Neuronal stem cell (in vitro differentiated cells): ENCODE measurements around the gene WNT11.

Source experiments
- DNase-seq: peaks from one replicate; pipeline ENCODE4 v3.0.0-alpha.2; 2013; ENCODE audit warnings: low spot score
- H2AFZ ChIP-seq: one replicate; pipeline ENCODE4 v1.6.1; 2013; ENCODE audit warnings: mild to moderate bottlenecking, low read length, inconsistent platforms
- H2AK5ac ChIP-seq: 2 replicates; pipeline ENCODE4 v1.6.1; 2013; ENCODE audit warnings: low read depth, mild to moderate bottlenecking, inconsistent platforms, low read length, moderate library complexity, mixed read lengths
- H2BK120ac ChIP-seq: 2 replicates; pipeline ENCODE4 v1.6.1; 2013; ENCODE audit warnings: low read depth, mild to moderate bottlenecking, inconsistent platforms, low read length, moderate library complexity, mixed read lengths
- H2BK12ac ChIP-seq: one replicate; pipeline ENCODE4 v1.6.1; 2013; ENCODE audit warnings: low read length, inconsistent platforms
- H2BK15ac ChIP-seq: 2 replicates; pipeline ENCODE4 v1.6.1; 2013; ENCODE audit warnings: mild to moderate bottlenecking, low read length, inconsistent platforms, mixed read lengths
- H2BK5ac ChIP-seq: one replicate; pipeline ENCODE4 v1.6.1; 2013; ENCODE audit warnings: inconsistent platforms, mild to moderate bottlenecking, low read length, moderate library complexity
- H3K14ac ChIP-seq: one replicate; pipeline ENCODE4 v1.6.1; 2013; ENCODE audit warnings: low read length, inconsistent platforms
- H3K18ac ChIP-seq: 2 replicates; pipeline ENCODE4 v1.6.1; 2013; ENCODE audit warnings: low read length, inconsistent platforms
- H3K23ac ChIP-seq: 2 replicates; pipeline ENCODE4 v1.6.1; 2013; ENCODE audit warnings: low read depth, mild to moderate bottlenecking, mixed read lengths, low read length, inconsistent platforms; ENCODE audit not compliant: poor library complexity
- H3K27ac ChIP-seq: replicated peaks from 3 replicates; pipeline ENCODE4 v1.5.1; 2013; ENCODE audit warnings: low read length, inconsistent platforms
- H3K27me3 ChIP-seq, 3 experiments: 2 replicates each; pipeline ENCODE4 v1.6.1; 2013; ENCODE audit warnings: low read length in 3 of 3, mild to moderate bottlenecking in 2 of 3, inconsistent platforms in 1 of 3, low read depth in 1 of 3, mixed read lengths in 1 of 3, moderate library complexity in 1 of 3; ENCODE audit not compliant: control insufficient read depth in 3 of 3, insufficient read depth in 3 of 3
- H3K36me3 ChIP-seq, 2 donors: replicated peaks in 1 of 2; 2 replicates each; pipeline ENCODE4 v1.6.1; 2013; ENCODE audit warnings: low read length in 2 of 2; ENCODE audit not compliant: control insufficient read depth in 2 of 2, insufficient read depth in 2 of 2
- H3K4ac ChIP-seq: 2 replicates; pipeline ENCODE4 v1.6.1; 2013; ENCODE audit warnings: inconsistent platforms, mild to moderate bottlenecking, low read length, moderate library complexity
- H3K4me1 ChIP-seq, 2 donors: 1 replicate in 1 of 2; 2 replicates in 1 of 2; pipeline ENCODE4 v1.6.1; 2013; ENCODE audit warnings: low read length in 2 of 2, low read depth in 1 of 2; ENCODE audit not compliant: control insufficient read depth in 2 of 2, insufficient read depth in 1 of 2
- H3K4me2 ChIP-seq: one replicate; pipeline ENCODE4 v1.6.1; 2013; ENCODE audit warnings: mild to moderate bottlenecking, low read length, inconsistent platforms; ENCODE audit not compliant: insufficient read depth, poor library complexity, severe bottlenecking
- H3K4me3 ChIP-seq, 2 donors: 2 replicates each; pipeline ENCODE4 v1.5.1; 2013; ENCODE audit warnings: low read length in 2 of 2, mild to moderate bottlenecking in 2 of 2, inconsistent platforms in 1 of 2, moderate library complexity in 1 of 2
- H3K79me1 ChIP-seq: one replicate; pipeline ENCODE4 v1.6.1; 2013; ENCODE audit warnings: low read depth, mild to moderate bottlenecking, inconsistent platforms, low read length, moderate library complexity
- H3K9ac ChIP-seq: one replicate; pipeline ENCODE4 v1.6.1; 2013; ENCODE audit warnings: mild to moderate bottlenecking, low read depth, low read length, inconsistent platforms; ENCODE audit not compliant: poor library complexity
- H3K9me3 ChIP-seq, 2 donors: replicated peaks in 1 of 2; 2 replicates each; pipeline versions ENCODE3 to v1.6.1; 2013; ENCODE audit warnings: low read length in 2 of 2, mild to moderate bottlenecking in 2 of 2, inconsistent platforms in 1 of 2, low read depth in 1 of 2, mixed read lengths in 1 of 2, moderate library complexity in 1 of 2; ENCODE audit not compliant: control insufficient read depth in 2 of 2, insufficient read depth in 1 of 2
- H4K8ac ChIP-seq: one replicate; pipeline ENCODE4 v1.6.1; 2013; ENCODE audit warnings: low read depth, mild to moderate bottlenecking, inconsistent platforms, low read length, moderate library complexity
- H4K91ac ChIP-seq: one replicate; pipeline ENCODE4 v1.6.1; 2013; ENCODE audit warnings: low read length, low read depth, mild to moderate bottlenecking, inconsistent platforms; ENCODE audit not compliant: poor library complexity
- WGBS, 2 donors: extraction: QIAGEN DNeasy Blood & Tissue Kit; methylation state at CpG; one replicate each; pipeline ENCODE4 v1.1.7; 2013; ENCODE audit warnings: missing lambda C conversion rate in 2 of 2, mixed read lengths in 1 of 2; ENCODE audit not compliant: insufficient read length in 2 of 2, insufficient replicate concordance in 1 of 2; ENCODE audit errors: extremely low coverage in 2 of 2; 5-methylcytosine and 5-hydroxymethylcytosine counted together

WNT11 gene

DNA sequence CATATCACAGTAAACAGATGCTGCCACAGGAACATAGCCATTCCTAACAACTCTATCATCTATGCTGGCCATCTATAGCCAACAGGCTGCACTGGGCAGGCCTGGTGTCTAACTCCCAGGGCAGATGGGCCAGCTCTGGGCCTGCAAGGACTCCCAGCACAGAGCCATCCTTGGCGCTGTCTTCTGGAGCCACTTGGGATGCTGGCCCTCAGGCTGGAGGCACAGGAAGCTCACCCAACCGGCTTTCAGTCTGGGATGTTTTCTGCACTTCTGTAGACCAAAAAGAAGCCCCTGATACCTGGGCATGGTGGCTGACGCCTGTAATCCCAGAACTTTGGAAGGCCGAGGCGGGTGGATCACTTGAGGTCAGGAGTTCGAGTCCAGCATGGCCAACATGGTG is 40.8 kb upstream of the WNT11 start:
- Histone ChIP-seq H3K27me3 (peaks cover 0 to 23% (median 3%) of the 10 kb centered on the region in 3 experiments), H4K91ac (no peak overlapping the region)
- WGBS, 2 donors: no CpG with 5 or more reads among the region's 6 CpGs

DNA sequence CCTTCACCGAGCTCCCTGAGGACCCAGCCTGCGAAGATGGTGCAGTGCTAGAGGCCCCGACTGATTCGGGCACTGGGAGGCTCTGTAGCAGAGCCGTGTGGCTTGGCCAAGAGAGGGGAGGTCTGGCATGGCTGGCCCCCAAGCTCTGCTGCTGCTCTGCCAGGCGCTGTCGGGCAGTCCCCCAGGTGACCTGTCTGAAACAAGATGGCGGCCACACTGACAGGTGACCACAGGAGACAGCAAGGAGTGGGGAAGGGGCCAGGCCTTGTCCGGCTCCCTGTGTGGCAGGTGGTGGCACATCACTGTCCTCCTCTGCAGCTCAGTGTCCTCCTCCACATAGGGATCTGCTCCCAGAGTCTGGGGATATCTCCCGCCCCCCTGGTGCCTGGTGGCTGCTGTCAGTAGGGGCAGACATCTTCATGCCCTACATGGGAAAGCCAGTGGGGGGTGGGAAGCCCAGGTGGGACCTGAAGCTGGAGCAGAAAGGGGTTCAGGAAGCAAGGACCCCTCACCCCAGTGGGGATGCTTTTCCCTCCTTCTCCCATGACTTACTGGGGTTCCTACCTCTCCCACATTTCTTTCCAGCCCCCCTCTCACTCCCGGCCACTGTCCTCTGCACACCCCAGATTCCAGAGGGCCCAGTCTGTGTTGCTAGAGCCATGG is 40.1 kb upstream of the WNT11 start:
- H3K18ac ChIP-seq: peak overlapping the region; percentile 60
- H3K4me3 ChIP-seq: no peak overlapping the region
- H3K27me3 ChIP-seq: peaks cover 0 to 28% (median 3%) of the 10 kb centered on the region in 3 experiments
- H4K91ac ChIP-seq: no peak overlapping the region
- WGBS, 2 donors: no CpG with 5 or more reads among the region's 11 CpGs
- H3K79me1 ChIP-seq: no peaks in the 10 kb centered on the region
- DNase-seq: no peak
- H3K4me1 ChIP-seq: peaks cover 3 to 8% of the 10 kb centered on the region in 2 donors
- no peak overlapping the region for H3K27ac ChIP-seq
- H2AK5ac ChIP-seq: peak overlapping the region; percentile 11
- no peak overlapping the region for H4K8ac ChIP-seq
- peak overlapping the region; percentile 30 for H2BK5ac ChIP-seq
- peak overlapping the region; percentile 29 for H3K23ac ChIP-seq
- H3K14ac ChIP-seq: no peak overlapping the region
- H3K4me2 ChIP-seq: no peak overlapping the region
- no peaks in the 10 kb centered on the region for H3K9me3 ChIP-seq
- H3K36me3 ChIP-seq: no peaks in the 10 kb centered on the region
- H2BK15ac ChIP-seq: peak overlapping the region; percentile 12
- no peak overlapping the region for H2BK120ac ChIP-seq
- no peak overlapping the region for H3K4ac ChIP-seq
- H2BK12ac ChIP-seq: no peak overlapping the region
- no peak overlapping the region for H2AFZ ChIP-seq
- H3K9ac ChIP-seq: no peak overlapping the region

More for the DNA sequence above, 40.8 kb upstream of the WNT11 start:
- Histone ChIP-seq H3K36me3 (no peaks in the 10 kb centered on the region), H3K23ac (peak overlapping the region; percentile 29), H3K18ac (no peak overlapping the region), H2BK15ac (peak overlapping the region; percentile 4), H3K79me1 (no peaks in the 10 kb centered on the region), H2AFZ (no peak overlapping the region), H2BK120ac (no peak overlapping the region), H3K4me1 (peaks cover 3 to 8% of the 10 kb centered on the region in 2 donors), H3K9ac (no peak overlapping the region), H3K14ac (no peak overlapping the region), H3K4ac (no peak overlapping the region), H3K27ac (no peak overlapping the region), H4K8ac (no peak overlapping the region), H2AK5ac (peak overlapping the region; percentile 11), H3K9me3 (no peaks in the 10 kb centered on the region), H2BK12ac (no peak overlapping the region), H3K4me2 (no peak overlapping the region), H3K4me3 (no peak overlapping the region), H2BK5ac (no peak overlapping the region)
- no peak for DNase-seq

DNA sequence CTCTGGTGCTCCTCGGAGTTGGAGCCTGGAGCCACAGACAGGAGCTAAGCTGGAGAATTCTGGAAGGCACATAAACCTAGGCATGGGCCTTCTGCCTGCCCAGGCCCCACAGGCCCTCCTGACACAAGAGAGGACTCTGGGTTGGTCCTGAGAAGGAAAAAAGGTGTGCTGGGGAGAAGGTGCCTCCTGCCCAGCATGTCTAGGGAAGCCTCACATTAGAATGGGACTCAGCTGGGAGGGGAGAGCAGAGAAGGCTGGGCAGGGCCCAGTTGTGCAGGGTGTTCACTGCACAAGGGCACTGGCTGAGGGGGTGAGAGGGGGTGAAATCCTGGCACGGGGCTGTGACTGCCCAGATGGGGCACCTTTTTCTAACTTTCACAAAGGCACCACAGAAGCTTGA is 39.4 kb upstream of the WNT11 start:
- Histone ChIP-seq H2BK12ac (no peak overlapping the region), H3K27me3 (peaks cover 0 to 32% (median 3%) of the 10 kb centered on the region in 3 experiments), H3K9me3 (no peaks in the 10 kb centered on the region), H3K79me1 (no peaks in the 10 kb centered on the region), H4K91ac (no peak overlapping the region), H2BK15ac (no peak overlapping the region), H2AFZ (no peak overlapping the region), H2BK5ac (no peak overlapping the region), H3K23ac (no peak overlapping the region), H3K36me3 (no peaks in the 10 kb centered on the region), H3K9ac (peak overlapping the region; percentile 26), H3K14ac (no peak overlapping the region), H3K4me2 (no peak overlapping the region), H3K18ac (no peak overlapping the region), H3K27ac (no peak overlapping the region), H3K4me3 (no peak overlapping the region), H2AK5ac (no peak overlapping the region), H4K8ac (no peak overlapping the region), H3K4ac (no peak overlapping the region), H3K4me1 (peaks cover 3 to 8% of the 10 kb centered on the region in 2 donors), H2BK120ac (no peak overlapping the region)
- WGBS, 2 donors: no CpG with 5 or more reads among the region's 2 CpGs
- DNase-seq: no peak

DNA sequence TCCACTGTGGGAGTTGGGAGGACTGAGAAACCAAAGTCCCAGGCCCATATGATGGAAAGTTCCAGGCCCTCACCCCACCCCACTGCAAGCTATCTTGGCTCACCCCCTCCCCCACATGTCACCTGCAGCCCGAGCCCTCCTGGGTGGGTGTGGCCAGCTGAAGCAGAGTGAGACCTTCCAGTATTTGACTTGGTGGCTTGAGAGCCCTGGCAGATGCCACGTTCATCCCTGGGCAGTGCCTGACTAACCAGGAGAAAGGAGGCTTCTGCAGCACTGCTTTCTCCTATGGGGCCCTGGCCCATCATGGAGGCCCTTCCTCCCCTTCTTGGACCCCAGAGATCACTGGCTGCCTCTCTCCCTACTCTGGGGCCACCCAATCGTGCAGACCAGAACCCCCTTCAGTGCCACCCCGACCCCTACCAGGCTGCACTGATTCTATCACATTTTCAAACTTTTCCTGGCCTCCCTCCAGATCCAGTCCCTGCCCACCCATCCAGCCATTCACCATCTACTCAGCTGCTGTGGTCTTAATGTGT is 38.1 kb upstream of the WNT11 start:
- H3K36me3 ChIP-seq: no peaks in the 10 kb centered on the region
- no peak overlapping the region for H2BK5ac ChIP-seq
- no peak overlapping the region for H2AFZ ChIP-seq
- no peak overlapping the region for H2BK120ac ChIP-seq
- no peak overlapping the region for H3K9ac ChIP-seq
- H3K14ac ChIP-seq: peak overlapping the region; percentile 39
- H3K4me2 ChIP-seq: no peak overlapping the region
- peaks cover 0 to 39% (median 3%) of the 10 kb centered on the region in 3 experiments for H3K27me3 ChIP-seq
- H3K79me1 ChIP-seq: no peaks in the 10 kb centered on the region
- H3K4me1 ChIP-seq: peaks cover 3 to 8% of the 10 kb centered on the region in 2 donors
- H2AK5ac ChIP-seq: no peak overlapping the region
- no peak overlapping the region for H2BK12ac ChIP-seq
- no peak for DNase-seq
- H3K4me3 ChIP-seq: no peak overlapping the region
- H3K9me3 ChIP-seq: no peaks in the 10 kb centered on the region
- H3K23ac ChIP-seq: no peak overlapping the region
- no peak overlapping the region for H4K8ac ChIP-seq
- no peak overlapping the region for H3K4ac ChIP-seq
- no peak overlapping the region for H3K27ac ChIP-seq
- no peak overlapping the region for H4K91ac ChIP-seq
- H3K18ac ChIP-seq: no peak overlapping the region
- peak overlapping the region; percentile 50 for H2BK15ac ChIP-seq
- WGBS, 2 donors: no CpG with 5 or more reads among the region's 4 CpGs
